ENCODE measurements around the gene LARP1.

The LARP1 gene

DNA sequence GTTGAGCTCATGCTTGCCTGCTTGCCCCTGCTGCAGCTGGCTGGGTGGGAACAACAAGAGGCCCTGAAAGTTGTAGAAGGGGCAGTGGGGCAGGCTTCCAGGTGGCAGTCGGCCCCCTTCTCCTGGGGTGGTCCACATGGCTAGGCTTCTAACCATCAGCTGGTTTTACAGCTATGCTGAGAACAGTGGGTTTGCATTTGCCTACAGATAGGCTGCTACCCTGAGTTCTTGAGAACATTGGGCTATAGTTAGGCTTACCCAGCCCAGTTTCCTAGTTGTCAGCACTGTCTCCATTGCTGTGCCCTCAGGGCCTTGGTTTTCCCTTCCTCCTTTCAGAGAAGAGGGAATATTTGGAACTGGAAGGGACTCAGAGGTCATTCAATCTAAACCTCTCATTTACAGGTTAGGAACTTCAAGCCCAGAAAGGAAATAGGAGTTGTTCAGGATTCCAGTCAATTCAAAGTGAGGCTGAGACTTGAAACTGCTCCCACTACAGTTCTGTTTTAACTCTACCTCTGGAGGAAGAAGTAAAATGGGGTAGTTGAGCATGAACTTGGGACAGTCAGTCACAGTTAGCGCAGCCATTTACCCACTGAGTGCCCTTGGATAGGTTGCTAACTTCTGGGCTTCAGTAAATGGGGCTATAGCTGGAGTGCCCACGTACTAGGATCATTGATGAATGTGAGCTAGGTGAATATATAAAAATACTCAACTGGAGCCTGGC is 11.5 kb downstream of the LARP1 start:
- TF ChIP-seq CTCF (IDR thresholded peaks at IDR 0.05; ENCODE audit: low read depth, low read length), result no peak
- H3K4me3 ChIP-seq (ENCODE audit: low read depth, low read length), result no peak overlapping the region

DNA sequence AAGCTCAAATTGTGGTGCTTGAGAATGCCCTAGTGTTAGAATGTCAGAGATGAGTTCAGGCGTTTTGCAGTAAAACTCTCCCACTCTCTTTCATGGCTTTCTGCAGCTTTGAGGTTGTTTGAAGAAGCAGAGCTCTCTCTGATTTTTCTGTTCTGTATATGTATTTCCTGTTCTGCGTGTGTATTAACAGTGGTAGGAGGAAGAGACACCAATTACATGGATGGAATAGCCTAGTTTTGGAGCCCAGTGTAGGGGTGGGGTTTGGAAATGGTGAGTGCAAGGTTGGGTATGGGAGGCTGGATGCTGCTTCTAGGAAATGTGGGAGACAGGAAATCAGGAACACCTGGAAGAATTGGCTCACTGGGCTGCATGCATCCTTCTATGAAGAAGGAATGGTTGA is 12.4 kb downstream of the LARP1 start:
- H3K4me3 ChIP-seq (ENCODE audit: low read depth, low read length), result no peak overlapping the region
- TF ChIP-seq CTCF (IDR thresholded peaks at IDR 0.05; ENCODE audit: low read depth, low read length), result no peak

- H3K4me3 ChIP-seq (ENCODE audit: low read depth, low read length), result no peak overlapping the region
- TF ChIP-seq CTCF (IDR thresholded peaks at IDR 0.05; ENCODE audit: low read depth, low read length), result no peak
Measured at GRCh38 chr5:154768207-154768606, 13.0 kb downstream of the LARP1 start.

DNA sequence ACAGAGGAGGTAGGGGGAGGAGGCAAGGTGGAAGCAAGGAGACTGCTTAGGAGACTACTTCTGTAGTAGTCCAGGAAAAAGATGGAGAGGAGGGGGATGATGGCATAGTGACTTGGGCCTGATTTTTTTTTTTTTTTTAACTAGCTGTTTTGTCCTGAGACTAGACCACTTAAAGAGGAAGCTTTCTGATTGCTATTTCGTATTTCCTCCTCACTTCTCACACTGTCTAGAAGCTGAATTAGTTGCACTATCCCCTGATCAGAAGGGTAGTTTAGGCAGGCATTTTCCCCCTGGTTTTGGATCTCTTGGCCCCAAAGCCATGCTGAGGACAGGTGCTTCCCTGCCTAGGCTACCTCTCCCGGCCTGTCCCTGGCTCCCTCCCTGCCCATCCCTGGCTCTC is 14.9 kb downstream of the LARP1 start:
- no peak for TF ChIP-seq CTCF (IDR thresholded peaks at IDR 0.05; ENCODE audit: low read depth, low read length)
- H3K4me3 ChIP-seq (ENCODE audit: low read depth, low read length), result no peak overlapping the region

DNA sequence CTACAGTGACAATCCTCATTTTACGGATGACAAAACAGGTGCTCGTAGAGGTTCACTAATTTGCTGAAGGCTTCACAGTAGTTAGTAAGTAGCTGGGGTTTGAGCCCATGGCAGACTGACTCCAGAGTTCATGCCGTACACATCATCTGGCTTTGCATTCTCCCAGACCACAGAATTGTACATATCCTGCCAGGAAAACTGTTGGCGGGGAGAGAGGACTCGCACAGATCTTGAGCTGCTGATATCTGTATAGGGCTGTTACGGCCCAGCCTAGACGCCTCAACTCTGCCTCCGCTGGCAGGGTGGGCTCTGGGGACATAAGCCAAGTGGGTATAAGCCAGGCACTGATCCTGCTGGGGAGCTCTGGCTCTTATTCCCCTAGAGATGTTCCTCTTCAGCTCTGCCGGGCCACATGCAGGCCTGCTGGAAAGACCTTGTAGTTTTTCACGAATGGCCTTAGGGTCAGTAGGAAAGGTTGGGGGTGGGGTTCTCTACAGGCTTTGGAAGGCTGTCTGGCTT is 16.3 kb downstream of the LARP1 start:
- H3K4me3 ChIP-seq (ENCODE audit: low read depth, low read length), result no peak overlapping the region
- TF ChIP-seq CTCF (IDR thresholded peaks at IDR 0.05; ENCODE audit: low read depth, low read length), result no peak

- H3K4me3 ChIP-seq (ENCODE audit: low read depth, low read length), result no peak overlapping the region
Measured at GRCh38 chr5:154773326-154773725, 18.1 kb downstream of the LARP1 start.

More at GRCh38 chr5:154773326-154773725, 18.1 kb downstream of the LARP1 start:
- TF ChIP-seq CTCF (IDR thresholded peaks at IDR 0.05; ENCODE audit: low read depth, low read length), result no peak
